ENCODE results near the gene PNRC1.

GRCh38 chr6:89082486-89082891 lies 1.9 kb downstream of the PNRC1 start:
- TF ChIP-seq POLR2A (IDR thresholded peaks at IDR 0.05; ENCODE audit: low read depth) (no peak), CTCF (IDR thresholded peaks at IDR 0.05) (no peak)
